SK-N-SH (cell line): ENCODE data around the gene AUTS2.

Experiments used
- CHD2 ChIP-seq: fragments of 150-350 bp; IDR thresholded peaks from 2 replicates; pipeline ENCODE4 v1.6.1; 2018; ENCODE audit warnings: low read length; ENCODE audit not compliant: partially characterized antibody
- EP300 ChIP-seq, 2 experiments: IDR thresholded peaks; 2 replicates each; pipeline versions ENCODE4 v1.4.0 to v1.6.1; 2012; ENCODE audit warnings: borderline replicate concordance in 1 of 2, low read depth in 1 of 2, low read length in 1 of 2
- EZH2phosphoT487 ChIP-seq: fragments of 200-600 bp; sonication (generic); IDR thresholded peaks from 2 replicates; pipeline ENCODE4 v1.6.1; 2017; ENCODE audit warnings: low read depth, mixed run types, mild to moderate bottlenecking, antibody characterized with exemption, moderate library complexity, borderline replicate concordance
- GATA2 ChIP-seq: sonication (generic); formaldehyde crosslinking; IDR thresholded peaks from 2 replicates; pipeline ENCODE4 v1.5.0; 2020; ENCODE audit warnings: mild to moderate bottlenecking, missing genetic modification reagents
- IRF3 ChIP-seq: fragments of 150-350 bp; IDR thresholded peaks from 2 replicates; pipeline ENCODE4 v1.6.1; 2016; ENCODE audit warnings: mild to moderate bottlenecking, low read depth, low read length
- JUND ChIP-seq: IDR thresholded peaks from 2 replicates; pipeline ENCODE4 v1.4.0; 2012
- PBX3 ChIP-seq: IDR thresholded peaks from 2 replicates; pipeline ENCODE4; 2012
- RAD21 ChIP-seq: IDR thresholded peaks from 2 replicates; pipeline ENCODE4 v1.6.1; 2012; ENCODE audit warnings: mild to moderate bottlenecking, low read length
- RCOR1 ChIP-seq: fragments of 150-350 bp; IDR thresholded peaks from 2 replicates; pipeline ENCODE4 v1.6.1; 2017; ENCODE audit warnings: antibody characterized with exemption, low read length
- SIN3A ChIP-seq: IDR thresholded peaks from 2 replicates; pipeline ENCODE4 v1.6.1; 2012; ENCODE audit warnings: low read depth, mild to moderate bottlenecking, low read length, moderate library complexity, borderline replicate concordance
- TAF1 ChIP-seq: IDR thresholded peaks from 2 replicates; pipeline ENCODE4 v1.6.1; 2012; ENCODE audit warnings: low read depth, mild to moderate bottlenecking, low read length, moderate library complexity, borderline replicate concordance
- USF2 ChIP-seq: fragments of 150-350 bp; IDR thresholded peaks from 2 replicates; pipeline ENCODE4 v1.6.1; 2017; ENCODE audit warnings: antibody characterized with exemption, low read length, low read depth, borderline replicate concordance
- TF ChIP-seq, protein P1 (sequence below): fragments of 200-600 bp; sonication (generic); IDR thresholded peaks from 2 replicates; pipeline ENCODE4 v1.6.1; 2017; ENCODE audit warnings: antibody characterized with exemption, mild to moderate bottlenecking, moderate library complexity
- TF ChIP-seq, protein P2 (sequence below): IDR thresholded peaks from 2 replicates; pipeline ENCODE4 v1.6.1; 2012; ENCODE audit warnings: mild to moderate bottlenecking, low read depth, low read length, moderate library complexity

DNA sequence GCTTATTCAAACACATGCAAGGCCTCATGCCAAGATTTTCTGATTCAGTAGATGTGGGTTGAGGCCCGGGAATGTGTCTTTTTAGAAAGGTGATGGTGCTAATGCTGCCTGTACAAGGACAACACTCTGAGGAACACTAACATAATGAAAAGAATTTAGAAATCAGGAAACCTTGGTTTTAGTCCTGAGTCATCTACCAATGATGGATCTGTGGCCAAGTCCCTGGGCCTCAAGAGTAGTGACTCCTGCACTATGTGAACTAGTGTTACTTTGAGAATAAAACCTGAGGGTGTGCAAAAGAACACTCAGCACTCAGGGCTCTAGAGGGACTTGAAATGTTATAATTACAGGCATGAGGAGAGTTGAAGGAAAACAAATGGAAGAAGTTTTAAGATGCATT, 792.0 kb downstream of the AUTS2 start:
- TF ChIP-seq TAF1 (no peak), PBX3 (peak; percentile 20; the same call in 1 of the 2 replicates), RCOR1 (no peak), SIN3A (no peak), IRF3 (no peak), RAD21 (no peak), GATA2 (CRISPR knock-in tag) (no peak), JUND (no peak), USF2 (no peak), EZH2phosphoT487 (no peak), EP300 (IDR thresholded peaks at IDR 0.05; ENCODE audit: borderline replicate concordance in 1 of 2, low read depth in 1 of 2, low read length in 1 of 2) (no peak), CHD2 (no peak)
- TF ChIP-seq, protein P1, sequence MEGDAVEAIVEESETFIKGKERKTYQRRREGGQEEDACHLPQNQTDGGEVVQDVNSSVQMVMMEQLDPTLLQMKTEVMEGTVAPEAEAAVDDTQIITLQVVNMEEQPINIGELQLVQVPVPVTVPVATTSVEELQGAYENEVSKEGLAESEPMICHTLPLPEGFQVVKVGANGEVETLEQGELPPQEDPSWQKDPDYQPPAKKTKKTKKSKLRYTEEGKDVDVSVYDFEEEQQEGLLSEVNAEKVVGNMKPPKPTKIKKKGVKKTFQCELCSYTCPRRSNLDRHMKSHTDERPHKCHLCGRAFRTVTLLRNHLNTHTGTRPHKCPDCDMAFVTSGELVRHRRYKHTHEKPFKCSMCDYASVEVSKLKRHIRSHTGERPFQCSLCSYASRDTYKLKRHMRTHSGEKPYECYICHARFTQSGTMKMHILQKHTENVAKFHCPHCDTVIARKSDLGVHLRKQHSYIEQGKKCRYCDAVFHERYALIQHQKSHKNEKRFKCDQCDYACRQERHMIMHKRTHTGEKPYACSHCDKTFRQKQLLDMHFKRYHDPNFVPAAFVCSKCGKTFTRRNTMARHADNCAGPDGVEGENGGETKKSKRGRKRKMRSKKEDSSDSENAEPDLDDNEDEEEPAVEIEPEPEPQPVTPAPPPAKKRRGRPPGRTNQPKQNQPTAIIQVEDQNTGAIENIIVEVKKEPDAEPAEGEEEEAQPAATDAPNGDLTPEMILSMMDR = no peak
- TF ChIP-seq, protein P2, sequence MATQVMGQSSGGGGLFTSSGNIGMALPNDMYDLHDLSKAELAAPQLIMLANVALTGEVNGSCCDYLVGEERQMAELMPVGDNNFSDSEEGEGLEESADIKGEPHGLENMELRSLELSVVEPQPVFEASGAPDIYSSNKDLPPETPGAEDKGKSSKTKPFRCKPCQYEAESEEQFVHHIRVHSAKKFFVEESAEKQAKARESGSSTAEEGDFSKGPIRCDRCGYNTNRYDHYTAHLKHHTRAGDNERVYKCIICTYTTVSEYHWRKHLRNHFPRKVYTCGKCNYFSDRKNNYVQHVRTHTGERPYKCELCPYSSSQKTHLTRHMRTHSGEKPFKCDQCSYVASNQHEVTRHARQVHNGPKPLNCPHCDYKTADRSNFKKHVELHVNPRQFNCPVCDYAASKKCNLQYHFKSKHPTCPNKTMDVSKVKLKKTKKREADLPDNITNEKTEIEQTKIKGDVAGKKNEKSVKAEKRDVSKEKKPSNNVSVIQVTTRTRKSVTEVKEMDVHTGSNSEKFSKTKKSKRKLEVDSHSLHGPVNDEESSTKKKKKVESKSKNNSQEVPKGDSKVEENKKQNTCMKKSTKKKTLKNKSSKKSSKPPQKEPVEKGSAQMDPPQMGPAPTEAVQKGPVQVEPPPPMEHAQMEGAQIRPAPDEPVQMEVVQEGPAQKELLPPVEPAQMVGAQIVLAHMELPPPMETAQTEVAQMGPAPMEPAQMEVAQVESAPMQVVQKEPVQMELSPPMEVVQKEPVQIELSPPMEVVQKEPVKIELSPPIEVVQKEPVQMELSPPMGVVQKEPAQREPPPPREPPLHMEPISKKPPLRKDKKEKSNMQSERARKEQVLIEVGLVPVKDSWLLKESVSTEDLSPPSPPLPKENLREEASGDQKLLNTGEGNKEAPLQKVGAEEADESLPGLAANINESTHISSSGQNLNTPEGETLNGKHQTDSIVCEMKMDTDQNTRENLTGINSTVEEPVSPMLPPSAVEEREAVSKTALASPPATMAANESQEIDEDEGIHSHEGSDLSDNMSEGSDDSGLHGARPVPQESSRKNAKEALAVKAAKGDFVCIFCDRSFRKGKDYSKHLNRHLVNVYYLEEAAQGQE = no peak
